Subcutaneous adipose tissue (tissue), 4 donors: ENCODE data around the gene CNNM2. TPM values are rescaled to one million over a fixed set of nuclear protein-coding genes. Genes with fewer than 3 reads are reported as not detected.

Experiments
- total RNA-seq, 4 donors: library from RNA; depleted of rRNA; stranded (reverse); fragments of >200 nt; gene quantifications; one replicate each; pipeline ENCODE4 v1.1.0, GENCODE V29; 2016
- TF ChIP-seq, protein P1 (sequence below): fragments of 450-650 bp; IDR thresholded peaks from one replicate; pipeline ENCODE4 v1.5.1; 2016; ENCODE audit warnings: low read depth, mild to moderate bottlenecking, control low read depth, antibody characterized with exemption, moderate library complexity

CNNM2 gene
- total RNA-seq, 4 donors from 2014 or later: 3.3 to 9.6 (median 5.1) TPM

DNA sequence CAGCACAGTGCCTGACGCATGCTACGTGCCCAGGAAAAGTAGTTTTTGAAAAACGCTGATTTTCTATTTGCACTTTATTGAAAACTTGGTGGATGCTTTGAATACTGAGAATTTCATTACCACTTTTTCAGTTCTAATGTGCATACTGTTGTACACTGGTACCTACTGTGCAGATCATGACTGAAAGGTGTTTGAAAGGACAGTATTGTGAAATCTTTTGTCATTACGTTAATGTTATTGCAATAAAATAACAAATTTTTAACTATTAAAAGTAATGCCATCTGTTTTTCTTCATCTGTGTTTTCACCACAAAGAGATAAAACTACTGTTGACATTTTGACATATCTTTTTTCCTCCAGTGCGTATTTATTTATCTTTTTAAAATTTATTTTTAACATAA, 42.1 kb downstream of the CNNM2 start:
- TF ChIP-seq, protein P1, sequence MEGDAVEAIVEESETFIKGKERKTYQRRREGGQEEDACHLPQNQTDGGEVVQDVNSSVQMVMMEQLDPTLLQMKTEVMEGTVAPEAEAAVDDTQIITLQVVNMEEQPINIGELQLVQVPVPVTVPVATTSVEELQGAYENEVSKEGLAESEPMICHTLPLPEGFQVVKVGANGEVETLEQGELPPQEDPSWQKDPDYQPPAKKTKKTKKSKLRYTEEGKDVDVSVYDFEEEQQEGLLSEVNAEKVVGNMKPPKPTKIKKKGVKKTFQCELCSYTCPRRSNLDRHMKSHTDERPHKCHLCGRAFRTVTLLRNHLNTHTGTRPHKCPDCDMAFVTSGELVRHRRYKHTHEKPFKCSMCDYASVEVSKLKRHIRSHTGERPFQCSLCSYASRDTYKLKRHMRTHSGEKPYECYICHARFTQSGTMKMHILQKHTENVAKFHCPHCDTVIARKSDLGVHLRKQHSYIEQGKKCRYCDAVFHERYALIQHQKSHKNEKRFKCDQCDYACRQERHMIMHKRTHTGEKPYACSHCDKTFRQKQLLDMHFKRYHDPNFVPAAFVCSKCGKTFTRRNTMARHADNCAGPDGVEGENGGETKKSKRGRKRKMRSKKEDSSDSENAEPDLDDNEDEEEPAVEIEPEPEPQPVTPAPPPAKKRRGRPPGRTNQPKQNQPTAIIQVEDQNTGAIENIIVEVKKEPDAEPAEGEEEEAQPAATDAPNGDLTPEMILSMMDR: no peak

DNA sequence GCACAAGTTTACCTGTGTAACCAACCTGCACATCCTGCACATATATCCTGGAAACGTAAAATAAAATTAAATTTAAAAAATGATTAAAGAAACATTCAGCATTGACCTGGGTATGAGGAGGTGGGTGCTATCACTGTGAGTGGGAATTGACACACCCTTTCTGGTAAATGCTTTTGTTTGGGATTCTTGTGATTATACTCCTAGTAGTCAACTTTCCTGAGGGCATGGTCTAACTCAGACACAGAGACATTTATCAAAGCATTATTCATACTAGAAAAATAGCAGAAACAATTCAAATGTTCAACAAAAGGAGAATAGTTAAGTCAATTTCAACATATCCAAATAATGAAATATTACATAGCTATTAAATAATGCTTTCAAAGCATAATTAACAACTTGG, 44.2 kb downstream of the CNNM2 start:
- TF ChIP-seq, protein P1: no peak

DNA sequence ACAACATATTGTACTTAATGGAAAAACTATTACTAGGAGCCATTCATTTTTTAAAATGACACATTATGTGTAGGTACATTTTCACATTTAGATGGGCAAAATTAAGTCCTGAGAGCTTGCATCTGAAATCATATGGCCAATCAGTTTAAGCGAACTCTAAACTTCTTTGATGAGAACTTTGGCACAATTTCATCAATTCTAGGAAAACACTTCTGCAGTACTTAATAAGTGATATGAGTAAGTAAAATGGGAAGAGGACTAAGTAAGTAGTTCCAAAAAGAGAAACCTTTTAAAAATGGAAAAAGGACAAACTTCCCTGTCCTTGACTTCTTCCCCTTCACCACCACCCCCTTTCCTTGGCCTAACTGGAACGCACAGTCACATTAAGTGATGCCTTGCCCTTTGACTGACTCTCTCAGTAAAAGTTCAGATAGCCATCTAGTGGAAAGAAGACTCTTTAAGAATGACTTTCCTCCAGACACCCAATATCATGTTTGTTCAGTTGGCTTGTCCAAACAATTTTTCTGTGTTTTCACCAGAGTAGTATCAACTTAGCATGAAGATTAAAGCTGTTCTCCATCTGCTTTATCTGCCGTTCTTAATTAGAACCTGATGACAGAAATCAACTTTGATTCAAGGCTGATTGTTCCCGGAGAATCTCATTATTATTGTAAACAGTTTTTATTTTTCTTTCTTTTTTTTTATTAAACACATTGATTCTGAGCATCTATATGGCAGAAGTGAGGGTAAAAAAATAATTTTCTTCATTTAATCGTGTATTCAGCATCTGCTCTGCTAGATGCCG, 45.1 kb downstream of the CNNM2 start:
- TF ChIP-seq, protein P1: no peak

DNA sequence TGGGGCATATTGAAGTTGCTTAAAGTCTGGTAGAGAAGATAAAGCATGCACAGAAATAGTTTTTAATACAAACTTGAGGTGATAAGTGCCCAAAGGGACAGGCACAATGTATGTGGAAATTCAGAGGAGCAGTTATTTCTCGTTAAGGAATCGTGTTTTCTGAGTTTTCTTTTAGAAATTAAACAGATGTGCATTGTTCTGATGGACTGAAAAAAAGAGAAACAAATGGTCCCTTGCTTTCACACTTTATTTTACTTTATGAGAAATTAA, 45.6 kb downstream of the CNNM2 start:
- TF ChIP-seq, protein P1: no peak

DNA sequence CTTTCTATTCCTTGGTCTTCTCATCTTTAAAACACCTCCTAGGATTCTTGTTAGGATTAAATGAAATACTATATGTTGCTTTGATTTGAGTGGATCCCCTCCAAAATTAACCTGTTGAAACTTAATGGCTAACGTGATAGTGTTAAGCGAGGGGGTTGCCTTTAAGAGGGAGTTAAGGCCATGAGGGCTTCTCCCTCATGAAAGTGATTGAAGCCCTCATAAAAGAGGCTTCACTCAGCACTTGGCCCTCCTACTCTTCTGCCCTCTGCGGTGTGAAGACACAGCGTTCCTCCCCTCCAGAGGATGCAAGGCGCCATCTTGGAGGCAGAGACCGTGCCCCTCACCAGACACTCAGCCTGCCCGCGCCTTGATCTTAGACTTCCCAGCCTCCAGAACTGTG, 46.6 kb downstream of the CNNM2 start:
- TF ChIP-seq, protein P1: no peak

DNA sequence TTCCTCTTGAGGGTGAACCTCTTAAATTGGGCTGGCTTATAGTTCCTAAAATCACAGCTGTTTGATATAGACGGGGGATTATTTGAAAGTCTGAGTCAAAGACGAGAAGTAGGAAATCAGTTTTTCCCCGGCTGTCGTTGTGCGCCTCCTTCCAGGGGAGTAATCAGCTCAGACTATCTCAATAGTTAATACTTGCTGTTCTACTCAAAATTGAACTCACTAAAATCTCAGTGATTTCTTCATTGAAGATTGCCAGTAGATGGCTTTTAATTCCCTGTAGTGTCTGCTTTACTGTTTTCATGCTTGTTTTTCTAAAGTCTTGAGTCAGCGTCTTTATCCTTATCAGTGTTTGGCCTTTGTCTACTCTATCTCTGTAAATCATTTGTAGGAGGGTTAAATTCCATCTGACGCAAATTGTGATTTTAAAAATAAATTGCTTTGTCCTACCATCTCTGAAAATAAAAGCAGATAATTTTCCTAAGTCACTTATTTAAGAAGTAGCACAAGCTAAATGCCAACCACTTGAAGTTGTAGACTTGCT, 47.3 kb downstream of the CNNM2 start:
- TF ChIP-seq, protein P1: no peak

DNA sequence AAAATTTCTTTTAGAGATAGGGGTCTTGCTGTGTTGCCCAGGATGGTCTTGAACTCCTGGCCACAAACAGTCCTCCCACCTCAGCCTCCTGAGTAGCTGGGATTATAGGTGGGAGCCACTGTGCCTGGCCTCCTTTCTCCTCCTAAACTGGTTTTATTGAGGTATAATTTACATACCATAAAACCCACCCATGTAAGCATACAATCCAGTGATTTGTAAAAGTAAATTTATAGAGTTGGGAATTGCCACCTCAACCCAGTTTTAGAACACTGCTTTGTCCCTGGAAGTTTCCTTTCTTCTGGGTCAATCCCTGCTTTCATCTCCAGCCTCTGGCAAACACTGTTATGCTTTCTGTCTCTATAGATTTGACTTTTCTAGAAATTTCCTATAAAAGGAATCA, 49.0 kb downstream of the CNNM2 start:
- TF ChIP-seq, protein P1: no peak
